H1 (cell line): ENCODE results near the gene VPS13C. TPM values are rescaled to one million over a fixed set of nuclear protein-coding genes. Genes with fewer than 3 reads are reported as not detected.

Source experiments
- CTCF ChIA-PET: fragments of 300-600 bp; sonication (Branson Sonifier 250); formaldehyde crosslinking; loops from one replicate; lab custom pipeline; 2021; ENCODE audit not compliant: partially characterized antibody; lab: Charles Lee
- POLR2A ChIA-PET: fragments of 300-600 bp; sonication (Branson Sonifier 250); formaldehyde crosslinking; loops from one replicate; lab custom pipeline; 2021; ENCODE audit warnings: inconsistent platforms; ENCODE audit not compliant: partially characterized antibody; lab: Charles Lee
- DNase-seq, 2 experiments: peaks; one replicate each; pipeline versions ENCODE4 v3.0.0 to v3.0.0-alpha.2; 2010 to 2022; ENCODE audit warnings: low spot score in 2 of 2, low read depth in 1 of 2, mixed read lengths in 1 of 2
- FAIRE-seq: peaks from 2 replicates; lab custom pipeline; 2011; peaks lifted over from hg19 to GRCh38; lab: Jason Lieb, UNC
- H2AFZ ChIP-seq: 2 replicates; pipeline ENCODE4 v1.8.1; 2012; ENCODE audit warnings: low read length, inconsistent platforms
- H2AK5ac ChIP-seq: 2 replicates; pipeline ENCODE4 v1.6.1; 2013; ENCODE audit warnings: low read depth, low read length
- H2BK120ac ChIP-seq: replicated peaks from 2 replicates; pipeline ENCODE3; 2013; ENCODE audit warnings: low read depth, low read length, inconsistent platforms
- H2BK12ac ChIP-seq: 2 replicates; pipeline ENCODE4 v1.6.1; 2013; ENCODE audit warnings: low read depth, low read length
- H2BK15ac ChIP-seq: 2 replicates; pipeline ENCODE4 v1.6.1; 2013; ENCODE audit warnings: low read length
- H2BK20ac ChIP-seq: 2 replicates; pipeline ENCODE4 v1.6.1; 2013; ENCODE audit warnings: low read length
- H2BK5ac ChIP-seq: 2 replicates; pipeline ENCODE4 v1.6.1; 2013; ENCODE audit warnings: low read depth, low read length
- H3K14ac ChIP-seq: 2 replicates; pipeline ENCODE4 v1.6.1; 2013; ENCODE audit warnings: inconsistent platforms; ENCODE audit not compliant: insufficient read length
- H3K18ac ChIP-seq: 2 replicates; pipeline ENCODE4 v1.6.1; 2013; ENCODE audit warnings: low read length; ENCODE audit errors: extremely low read depth
- H3K23ac ChIP-seq: 2 replicates; pipeline ENCODE4 v1.6.1; 2013; ENCODE audit warnings: inconsistent platforms; ENCODE audit not compliant: insufficient read length
- H3K23me2 ChIP-seq: 2 replicates; pipeline ENCODE4 v1.6.1; 2013; ENCODE audit warnings: low read depth, low read length
- H3K27ac ChIP-seq: 2 replicates; pipeline ENCODE4 v1.6.1; 2011; ENCODE audit warnings: low read depth, low read length, inconsistent platforms
- H3K27me3 ChIP-seq, 4 experiments: replicated peaks in 1 of 4; 1 replicate in 1 of 4; 2 replicates in 3 of 4; pipeline versions ENCODE4 v1.6.1 to v1.8.1; 2011 to 2013; ENCODE audit warnings: low read length in 3 of 4, mild to moderate bottlenecking in 3 of 4, inconsistent platforms in 2 of 4, mixed read lengths in 2 of 4, moderate library complexity in 1 of 4; ENCODE audit not compliant: control insufficient read depth in 3 of 4, insufficient read depth in 3 of 4; ENCODE audit errors: extremely low read depth in 1 of 4
- H3K36me3 ChIP-seq, 4 experiments: 2 replicates each; pipeline versions ENCODE4 v1.6.1 to v1.8.1; 2011 to 2013; ENCODE audit warnings: mild to moderate bottlenecking in 4 of 4, low read length in 3 of 4, moderate library complexity in 2 of 4, control low read depth in 1 of 4, inconsistent platforms in 1 of 4; ENCODE audit not compliant: insufficient read depth in 4 of 4, control insufficient read depth in 2 of 4
- H3K4ac ChIP-seq: replicated peaks from 2 replicates; pipeline ENCODE3; 2013; ENCODE audit warnings: low read length, low read depth, mixed read lengths, inconsistent platforms; ENCODE audit not compliant: insufficient read length
- H3K4me1 ChIP-seq, 4 experiments: replicated peaks in 1 of 4; 1 replicate in 1 of 4; 2 replicates in 3 of 4; pipeline versions ENCODE4 v1.6.1 to v1.8.1; 2011 to 2013; ENCODE audit warnings: low read length in 3 of 4, inconsistent platforms in 2 of 4, mixed read lengths in 1 of 4; ENCODE audit not compliant: insufficient read depth in 4 of 4, control insufficient read depth in 3 of 4
- H3K4me2 ChIP-seq, 2 experiments: 2 replicates each; pipeline versions ENCODE4 v1.6.1 to v1.8.1; 2011 to 2013; ENCODE audit warnings: low read depth in 2 of 2, low read length in 2 of 2, control low read depth in 1 of 2, inconsistent platforms in 1 of 2, mild to moderate bottlenecking in 1 of 2; ENCODE audit not compliant: insufficient read depth in 1 of 2
- H3K4me3 ChIP-seq, 4 experiments: fragments of 200-600, 300-600 bp in 1 of 4; sonication (generic), shearing (Covaris generic), sonication (Bioruptor Twin) in 1 of 4; 2 replicates each; pipeline versions ENCODE4 v1.5.1 to v1.8.1; 2011 to 2016; ENCODE audit warnings: low read length in 4 of 4, low read depth in 3 of 4, control low read depth in 2 of 4, inconsistent platforms in 2 of 4, mild to moderate bottlenecking in 2 of 4, mixed read lengths in 1 of 4, moderate library complexity in 1 of 4; ENCODE audit not compliant: insufficient read depth in 2 of 4; ENCODE audit errors: extremely low read depth in 1 of 4
- H3K56ac ChIP-seq: replicated peaks from 2 replicates; pipeline ENCODE3; 2013; ENCODE audit warnings: low read depth, mild to moderate bottlenecking, mixed read lengths, low read length, inconsistent platforms; ENCODE audit not compliant: insufficient read length
- H3K79me1 ChIP-seq: 2 replicates; pipeline ENCODE4 v1.6.1; 2013; ENCODE audit warnings: low read depth, low read length, control low read depth
- H3K79me2 ChIP-seq, 2 experiments: 2 replicates each; pipeline versions ENCODE4 v1.6.1 to v1.8.1; 2012 to 2013; ENCODE audit warnings: low read length in 2 of 2, mild to moderate bottlenecking in 2 of 2, inconsistent platforms in 1 of 2; ENCODE audit not compliant: insufficient read depth in 2 of 2, control insufficient read depth in 1 of 2
- H3K9ac ChIP-seq, 4 experiments: replicated peaks in 1 of 4; 1 replicate in 1 of 4; 2 replicates in 3 of 4; pipeline versions ENCODE4 v1.6.1 to v1.8.1; 2011 to 2013; ENCODE audit warnings: low read depth in 3 of 4, low read length in 3 of 4, control low read depth in 2 of 4, mild to moderate bottlenecking in 2 of 4, moderate library complexity in 2 of 4, inconsistent platforms in 1 of 4; ENCODE audit errors: extremely low read depth in 1 of 4
- H3K9me3 ChIP-seq, 2 experiments: 2 replicates each; pipeline versions ENCODE4 v1.6.1 to v1.8.1; 2012 to 2013; ENCODE audit warnings: mild to moderate bottlenecking in 2 of 2, moderate library complexity in 2 of 2, control low read depth in 1 of 2, inconsistent platforms in 1 of 2, low read depth in 1 of 2, low read length in 1 of 2, mixed read lengths in 1 of 2; ENCODE audit not compliant: insufficient read depth in 2 of 2
- H4K20me1 ChIP-seq, 2 experiments: replicated peaks in 1 of 2; 2 replicates each; pipeline versions ENCODE3 to v1.8.1; 2011 to 2013; ENCODE audit warnings: inconsistent platforms in 2 of 2, low read length in 2 of 2, mild to moderate bottlenecking in 1 of 2; ENCODE audit not compliant: insufficient read depth in 2 of 2, control insufficient read depth in 1 of 2
- H4K5ac ChIP-seq: 2 replicates; pipeline ENCODE4 v1.6.1; 2013; ENCODE audit warnings: low read length, low read depth, mixed read lengths, inconsistent platforms; ENCODE audit not compliant: insufficient read length
- H4K8ac ChIP-seq: 2 replicates; pipeline ENCODE4 v1.8.0; 2013; ENCODE audit warnings: mild to moderate bottlenecking, moderate library complexity, low read length, inconsistent platforms; ENCODE audit not compliant: insufficient read depth; ENCODE audit errors: extremely low read depth
- H4K91ac ChIP-seq: replicated peaks from 2 replicates; pipeline ENCODE3; 2013; ENCODE audit warnings: low read length, mixed read lengths, inconsistent platforms; ENCODE audit not compliant: insufficient read length
- CREB1 ChIP-seq: IDR thresholded peaks from 2 replicates; pipeline ENCODE4 v1.6.1; 2012; ENCODE audit warnings: inconsistent platforms
- EZH2 ChIP-seq: fragments of 200-600 bp; sonication (generic); IDR thresholded peaks from 2 replicates; pipeline ENCODE4 v1.7.1; 2012; ENCODE audit warnings: low read depth, mild to moderate bottlenecking, moderate library complexity, low read length, inconsistent platforms; ENCODE audit not compliant: severe bottlenecking
- HDAC6 ChIP-seq: IDR thresholded peaks from one replicate; pipeline ENCODE4 v1.7.1; 2012; ENCODE audit warnings: low read depth, mild to moderate bottlenecking, inconsistent platforms, low read length, moderate library complexity
- KDM1A ChIP-seq: fragments of 200-600, 300-600 bp; sonication (generic); IDR thresholded peaks from 2 replicates; pipeline ENCODE4 v1.7.1; 2016; ENCODE audit warnings: mild to moderate bottlenecking, low read length, borderline replicate concordance
- KDM4A ChIP-seq: IDR thresholded peaks from one replicate; pipeline ENCODE4 v1.7.1; 2012; ENCODE audit warnings: low read depth, mild to moderate bottlenecking, moderate library complexity, low read length, inconsistent platforms; ENCODE audit not compliant: severe bottlenecking
- MAFK ChIP-seq: IDR thresholded peaks from 2 replicates; pipeline ENCODE4 v1.6.1; 2012; ENCODE audit warnings: low read depth, mild to moderate bottlenecking, improper control_type of control experiment, low read length
- NRF1 ChIP-seq: IDR thresholded peaks from 2 replicates; pipeline ENCODE4 v1.6.1; 2011; ENCODE audit warnings: mild to moderate bottlenecking, low read depth, low read length, improper control_type of control experiment
- SAP30 ChIP-seq: fragments of 300-600 bp; sonication (generic); IDR thresholded peaks from 2 replicates; pipeline ENCODE4 v1.7.1; 2012; ENCODE audit warnings: low read length, moderate library complexity, mild to moderate bottlenecking, inconsistent platforms; ENCODE audit not compliant: insufficient read depth, insufficient replicate concordance
- TCF12 ChIP-seq: IDR thresholded peaks from 2 replicates; pipeline ENCODE4 v1.6.1; 2011; ENCODE audit warnings: low read depth, mild to moderate bottlenecking, low read length
- WGBS, 2 experiments: shearing (Covaris generic) in 1 of 2; methylation state at CpG; one replicate each; pipeline versions ENCODE4 v1.1.6 to v1.1.7; 2013 to 2015; ENCODE audit warnings: low lambda C conversion rate in 2 of 2, mixed read lengths in 2 of 2, inconsistent platforms in 1 of 2, low coverage in 1 of 2, missing lambda C conversion rate in 1 of 2; ENCODE audit not compliant: insufficient replicate concordance in 2 of 2, insufficient coverage in 1 of 2, insufficient read length in 1 of 2; ENCODE audit errors: extremely low coverage in 1 of 2, missing lambda C conversion rate in 1 of 2; 5-methylcytosine and 5-hydroxymethylcytosine counted together
- polyA plus RNA-seq, 7 experiments: library from polyadenylated mRNA; depleted of rRNA in 3 of 7; stranded (reverse) in 5 of 7; unstranded in 2 of 7; fragments of >200 nt in 5 of 7; fragments of 200-250 nt in 2 of 7; gene quantifications; 1 replicate in 5 of 7; 2 replicates in 1 of 7; 4 replicates in 1 of 7; pipeline versions ENCODE4 v1.2.1 to v1.2.3, GENCODE V29; 2011 to 2013; ENCODE audit warnings: missing spikeins in 2 of 7, mixed read lengths in 2 of 7
- total RNA-seq: library from RNA; stranded (reverse); fragmentation: NEBNext Ultra II Directional; extraction: Animal tissue kit (Norgen Biotek cat#: 25700); gene quantifications from 2 replicates; pipeline ENCODE4 v1.2.1, GENCODE V29; 2021

VPS13C gene
- total and polyA plus RNA-seq, 2 of the 8 experiments (the other 6 are each of a cell fraction or from before 2014, with no cell fraction given): 4.8 to 18.8 TPM

DNA sequence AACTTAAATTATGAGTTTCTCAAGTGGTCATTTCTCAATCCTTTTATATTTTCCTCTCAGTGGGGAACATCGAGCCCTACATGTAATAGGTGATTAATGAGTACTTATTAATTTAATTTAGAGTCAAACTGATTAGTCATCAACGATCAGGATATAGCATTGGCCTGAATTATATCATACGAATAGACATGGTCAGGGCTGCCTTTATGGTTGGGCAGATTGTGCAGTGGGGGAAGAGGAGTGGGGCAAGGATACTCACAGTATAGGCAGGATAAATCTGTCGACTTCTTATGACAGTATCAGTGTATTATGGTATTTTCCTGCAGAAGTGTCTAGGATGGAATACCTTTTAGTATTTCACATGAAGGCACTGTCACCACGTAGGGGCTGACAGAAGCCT, 33.6 kb upstream of the VPS13C start:
- Histone ChIP-seq H3K9me3 (no peaks in the 10 kb centered on the region), H3K36me3 (no peaks in the 10 kb centered on the region), H3K14ac (no peak overlapping the region), H4K91ac (no peak overlapping the region), H3K79me2 (no peaks in the 10 kb centered on the region), H2AK5ac (no peak overlapping the region), H3K4me1 (no peaks in the 10 kb centered on the region), H3K4me3 (no peak overlapping the region), H3K4ac (no peak overlapping the region), H3K23me2 (no peaks in the 10 kb centered on the region), H2BK120ac (no peak overlapping the region), H2BK20ac (no peak overlapping the region), H4K8ac (no peak overlapping the region), H2AFZ (no peak overlapping the region), H3K23ac (no peak overlapping the region), H3K4me2 (no peak overlapping the region), H4K20me1 (no peaks in the 10 kb centered on the region), H2BK15ac (no peak overlapping the region), H3K27me3 (no peaks in the 10 kb centered on the region), H4K5ac (no peak overlapping the region), H3K18ac (no peak overlapping the region), H2BK5ac (no peak overlapping the region), H2BK12ac (no peak overlapping the region), H3K9ac (no peak overlapping the region), H3K79me1 (no peaks in the 10 kb centered on the region), H3K56ac (no peak overlapping the region), H3K27ac (no peak overlapping the region)
- CTCF ChIA-PET: interaction anchor here (1.6 kb wide), 1 partner anchor 10 kb away, joined by 6 read pairs; no protein-coding TSS in a partner anchor
- TF ChIP-seq KDM4A: no peak
- TF ChIP-seq NRF1: no peak
- TF ChIP-seq KDM1A: no peak
- no peak for TF ChIP-seq HDAC6
- TF ChIP-seq MAFK: no peak
- no peak for TF ChIP-seq CREB1
- TF ChIP-seq TCF12: no peak
- no peak for TF ChIP-seq EZH2
- no peak for TF ChIP-seq SAP30
- no peak for FAIRE-seq
- 89% methylated on average over 5 of the region's 5 CpGs; no CpG with 5 or more reads in 1 of the 2 experiments for WGBS, 2 experiments
- POLR2A ChIA-PET: no interaction called here
- DNase-seq: no peak
